WI38 (cell line): ENCODE data around the gene HOXD3.

ENCODE experiments used
- H3K4me3 ChIP-seq: 2 replicates; pipeline ENCODE4 v1.5.1; 2011; ENCODE audit warnings: low read depth, mild to moderate bottlenecking, control low read depth, low read length
- CTCF ChIP-seq: IDR thresholded peaks from 2 replicates; pipeline ENCODE4 v1.5.1; 2012; ENCODE audit warnings: low read depth, mild to moderate bottlenecking, control low read depth, low read length

The HOXD3 gene

GRCh38 chr2:176123411-176124109 lies 33.5 kb upstream of the HOXD3 start:
- no peak for TF ChIP-seq CTCF
- no peak overlapping the region for H3K4me3 ChIP-seq

GRCh38 chr2:176124110-176124946 lies 32.8 kb upstream of the HOXD3 start:
- H3K4me3 ChIP-seq: no peak overlapping the region
- TF ChIP-seq CTCF: no peak

- no peak overlapping the region for H3K4me3 ChIP-seq
- no peak for TF ChIP-seq CTCF
Observed at GRCh38 chr2:176124947-176125771, 31.9 kb upstream of the HOXD3 start.

GRCh38 chr2:176125772-176126054 lies 31.4 kb upstream of the HOXD3 start:
- no peak overlapping the region for H3K4me3 ChIP-seq
- TF ChIP-seq CTCF: no peak

GRCh38 chr2:176126929-176127773 lies 30.0 kb upstream of the HOXD3 start:
- TF ChIP-seq CTCF: peak; percentile 67
- H3K4me3 ChIP-seq: no peak overlapping the region

GRCh38 chr2:176127774-176128072 lies 29.4 kb upstream of the HOXD3 start:
- H3K4me3 ChIP-seq: no peak overlapping the region
- TF ChIP-seq CTCF: no peak
